ENCODE results near the gene COL23A1. TPM values are rescaled to one million over a fixed set of nuclear protein-coding genes. Genes with fewer than 3 reads are reported as not detected.

COL23A1 gene
- total and polyA plus RNA-seq, 8 donors, result 0.06 to 0.68 (median 0.33) TPM; not detected in 2

- no peak for DNase-seq
- Histone ChIP-seq H3K9me3 (no peaks in the 10 kb centered on the region), H3K4me1 (no peaks in the 10 kb centered on the region), H3K27me3 (no peaks in the 10 kb centered on the region), H3K36me3 (no peaks in the 10 kb centered on the region), H3K4me3 (no peak overlapping the region), H3K27ac (no peak overlapping the region)
- 83 to 89% methylated on average over 30 of the region's 30 CpGs for WGBS, 2 donors
- no peak for TF ChIP-seq CTCF (IDR thresholded peaks at IDR 0.05)
- no peak for ATAC-seq
- no peak for FAIRE-seq
- intact Hi-C loops (cut with DNase I), result no loop called here
Measured at GRCh38 chr5:178463321-178464155, 126.7 kb downstream of the COL23A1 start.

- DNase-seq (no peak), FAIRE-seq (no peak), ATAC-seq (no peak)
- H3K36me3 ChIP-seq, result no peaks in the 10 kb centered on the region
- no peaks in the 10 kb centered on the region for H3K4me1 ChIP-seq
- no peak for TF ChIP-seq CTCF (IDR thresholded peaks at IDR 0.05)
- no peaks in the 10 kb centered on the region for H3K9me3 ChIP-seq
- 82 to 91% methylated on average over 13 of the region's 13 CpGs for WGBS, 2 donors
- no peak overlapping the region for H3K27ac ChIP-seq
- H3K4me3 ChIP-seq, result no peak overlapping the region
- intact Hi-C loops (cut with DNase I), result no loop called here
- no peaks in the 10 kb centered on the region for H3K27me3 ChIP-seq
Measured at GRCh38 chr5:178462816-178463215, 127.4 kb downstream of the COL23A1 start.

GRCh38 chr5:178462076-178462475 is 128.1 kb downstream of the COL23A1 start:
- Histone ChIP-seq H3K36me3 (no peaks in the 10 kb centered on the region), H3K9me3 (no peaks in the 10 kb centered on the region), H3K4me3 (no peak overlapping the region), H3K4me1 (no peaks in the 10 kb centered on the region), H3K27ac (no peak overlapping the region), H3K27me3 (no peaks in the 10 kb centered on the region)
- no peak for TF ChIP-seq CTCF (IDR thresholded peaks at IDR 0.05)
- ATAC-seq (no peak), DNase-seq (no peak), FAIRE-seq (no peak)
- intact Hi-C loops (cut with DNase I), result no loop called here

- Histone ChIP-seq H3K9me3 (no peaks in the 10 kb centered on the region), H3K27ac (no peak overlapping the region), H3K36me3 (no peaks in the 10 kb centered on the region), H3K27me3 (no peaks in the 10 kb centered on the region), H3K4me1 (no peaks in the 10 kb centered on the region), H3K4me3 (no peak overlapping the region)
- intact Hi-C loops (cut with DNase I), result no loop called here
- FAIRE-seq (no peak), DNase-seq (peak in 5 of 6 donors; percentile 37 to 87 (median 71)), ATAC-seq (peak; percentile 69 to 99 (median 89))
- 29 to 36% methylated on average over 12 of the region's 12 CpGs for WGBS, 2 donors
- peak; percentile 70 to 77 (median 71) for TF ChIP-seq CTCF (IDR thresholded peaks at IDR 0.05)
Measured at GRCh38 chr5:178461004-178461730, 129.0 kb downstream of the COL23A1 start.

- Histone ChIP-seq H3K27me3 (no peaks in the 10 kb centered on the region), H3K27ac (no peak overlapping the region), H3K4me3 (no peak overlapping the region), H3K9me3 (no peaks in the 10 kb centered on the region), H3K4me1 (no peaks in the 10 kb centered on the region), H3K36me3 (no peaks in the 10 kb centered on the region)
- TF ChIP-seq CTCF (IDR thresholded peaks at IDR 0.05), result no peak
- 30 to 50% methylated on average over 5 of the region's 5 CpGs for WGBS, 2 donors
- FAIRE-seq (no peak), ATAC-seq (no peak), DNase-seq (no peak)
- intact Hi-C loops (cut with DNase I), result no loop called here
Measured at GRCh38 chr5:178460598-178460997, 129.6 kb downstream of the COL23A1 start.
